ENCODE results near the gene SLC7A11. TPM values are rescaled to one million over a fixed set of nuclear protein-coding genes. Genes with fewer than 3 reads are reported as not detected.
"Not testable (repeated sequence)": the region's sequence is repeated elsewhere in the genome, so short reads cannot be mapped to it uniquely, and the experiment has no call there.

SLC7A11 gene
- total RNA-seq, 2 donors from 2014 or later: 2.0 to 5.2 TPM

DNA sequence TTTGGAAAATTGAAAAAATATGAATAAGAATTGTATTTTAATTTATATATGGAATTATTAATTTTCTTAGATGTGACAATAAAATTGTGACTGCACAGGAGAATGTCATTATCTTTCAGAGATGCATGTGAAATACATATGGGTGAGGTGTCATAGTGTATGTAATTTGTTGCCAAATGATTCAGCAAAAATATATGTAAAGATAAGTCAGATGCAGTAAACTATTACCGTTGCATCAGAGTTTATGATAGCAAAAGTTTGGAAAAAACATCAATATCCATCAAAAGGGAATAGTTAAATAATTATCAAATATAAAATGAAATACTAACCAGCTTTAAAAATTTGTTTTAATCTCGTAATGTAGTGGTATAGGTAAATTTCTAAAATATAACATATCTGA lies 10.4 kb upstream of the SLC7A11 start:
- no peak overlapping the region for H3K27ac Mint-ChIP-seq
- DNase-seq (ENCODE audit: low spot score in 2 of 2): no peak
- no peaks in the 10 kb centered on the region for H3K36me3 Mint-ChIP-seq
- H3K9me3 Mint-ChIP-seq: no peaks in the 10 kb centered on the region
- ATAC-seq: no peak

DNA sequence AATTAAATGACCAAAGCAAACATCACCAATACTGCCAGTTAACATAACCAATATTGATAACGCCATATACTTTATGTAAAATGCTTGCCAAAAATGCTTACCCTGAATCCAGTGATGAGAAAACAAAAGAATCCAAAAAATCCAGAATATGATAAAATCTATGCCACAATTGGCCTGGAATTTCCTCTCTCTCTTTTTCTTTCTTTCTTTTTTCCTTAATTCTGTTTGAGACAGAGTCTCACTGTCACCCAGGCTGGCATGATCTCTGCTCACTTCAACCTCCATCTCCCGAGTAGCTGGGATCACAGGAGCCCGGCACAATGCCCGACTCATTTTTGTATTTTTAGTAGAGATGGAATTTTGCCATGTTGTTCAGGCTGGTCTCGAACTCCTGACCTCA lies 9.8 kb upstream of the SLC7A11 start:
- ATAC-seq: no peak
- DNase-seq (ENCODE audit: low spot score in 2 of 2): no peak
- H3K36me3 Mint-ChIP-seq: no peaks in the 10 kb centered on the region
- H3K27ac Mint-ChIP-seq: no peak overlapping the region
- H3K9me3 Mint-ChIP-seq: no peaks in the 10 kb centered on the region

DNA sequence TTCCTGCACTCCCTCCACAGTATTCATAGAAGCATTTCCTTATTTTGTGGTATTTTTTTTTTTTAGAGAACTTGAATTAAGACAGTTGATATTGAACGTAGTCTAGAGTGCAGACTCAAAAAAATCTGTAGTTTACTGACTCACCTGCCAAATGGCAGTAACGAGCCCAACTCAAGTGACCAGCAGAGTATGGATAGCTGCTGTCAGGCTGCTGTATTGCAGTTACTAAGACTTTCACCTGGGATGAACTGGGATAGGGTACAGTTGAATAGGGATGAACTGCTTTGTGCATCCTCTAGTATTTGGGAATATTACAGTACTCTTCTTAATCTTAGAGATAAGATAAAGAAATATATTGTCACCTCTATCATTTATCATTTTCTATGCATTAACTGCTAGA lies 7.0 kb upstream of the SLC7A11 start:
- DNase-seq (ENCODE audit: low spot score in 2 of 2) (no peak), ATAC-seq (no peak)
- no peak overlapping the region for H3K27ac Mint-ChIP-seq
- H3K9me3 Mint-ChIP-seq: no peaks in the 10 kb centered on the region
- no peaks in the 10 kb centered on the region for H3K36me3 Mint-ChIP-seq

DNA sequence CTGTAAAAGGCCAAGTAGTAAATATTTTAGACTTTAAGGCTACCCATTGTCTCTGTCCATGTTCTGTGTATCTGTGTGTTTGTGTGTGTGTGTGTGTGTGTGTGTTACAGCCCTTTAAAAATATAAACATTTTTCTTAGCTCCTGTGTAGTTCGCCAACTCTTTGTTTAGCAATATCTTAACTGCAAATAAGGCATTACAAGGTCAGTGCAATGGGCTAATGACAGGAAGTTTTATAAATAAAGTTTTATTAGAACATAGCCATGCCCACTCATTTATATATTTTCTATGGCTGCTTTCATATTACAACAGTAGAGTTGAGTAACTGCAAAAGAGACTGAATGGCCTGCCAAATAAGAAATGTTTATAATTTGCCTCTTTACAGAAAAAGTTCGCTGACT lies 5.9 kb upstream of the SLC7A11 start:
- no peak overlapping the region for H3K27ac Mint-ChIP-seq
- H3K9me3 Mint-ChIP-seq: no peaks in the 10 kb centered on the region
- H3K36me3 Mint-ChIP-seq: no peaks in the 10 kb centered on the region
- DNase-seq (ENCODE audit: low spot score in 2 of 2) (no peak), ATAC-seq (no peak)

DNA sequence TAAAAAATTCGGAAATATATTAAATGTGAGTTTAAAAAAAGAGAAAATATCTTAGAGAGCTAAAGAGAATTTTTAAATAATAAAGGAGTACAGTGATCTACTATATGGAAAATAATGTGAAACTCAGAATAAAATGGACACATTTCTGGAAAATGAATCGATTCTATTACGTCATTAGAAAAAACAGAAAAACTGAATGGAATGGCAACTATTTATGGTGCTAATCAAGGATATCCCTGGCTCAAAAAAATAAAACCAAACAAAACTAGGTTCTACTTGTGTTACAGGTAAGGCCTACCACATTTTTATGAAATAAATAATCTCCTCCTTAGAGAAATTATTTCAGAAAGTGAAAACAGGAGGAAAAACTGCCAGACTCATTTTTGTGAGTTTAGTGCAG lies 5.5 kb upstream of the SLC7A11 start:
- ATAC-seq (no peak), DNase-seq (ENCODE audit: low spot score in 2 of 2) (no peak)
- Mint-ChIP-seq H3K9me3 (no peaks in the 10 kb centered on the region), H3K36me3 (no peaks in the 10 kb centered on the region), H3K27ac (no peak overlapping the region)

DNA sequence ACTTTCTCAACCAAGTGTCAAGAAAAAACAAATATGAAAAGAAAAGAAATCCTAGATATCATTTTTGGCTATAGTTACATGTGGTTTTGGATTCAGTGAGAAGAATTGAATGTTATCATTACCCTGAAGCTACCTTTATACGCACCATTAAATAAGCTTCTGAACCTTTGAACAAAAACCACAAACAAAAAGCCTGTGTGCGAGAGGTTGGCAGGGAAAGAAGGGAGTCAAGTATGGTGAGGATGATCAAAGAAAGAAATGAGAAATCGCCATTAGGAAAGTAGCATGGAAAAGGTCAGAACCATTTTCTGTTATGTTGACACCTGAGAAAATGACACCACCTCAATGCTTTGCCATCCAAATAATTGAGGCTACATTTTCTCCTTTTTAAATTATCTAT lies 1.2 kb upstream of the SLC7A11 start:
- peaks cover 0 to 12% of the 10 kb centered on the region in 2 donors for H3K36me3 Mint-ChIP-seq
- ATAC-seq (no peak), DNase-seq (ENCODE audit: low spot score in 2 of 2) (no peak)
- no peaks in the 10 kb centered on the region for H3K9me3 Mint-ChIP-seq
- H3K27ac Mint-ChIP-seq: no peak overlapping the region

DNA sequence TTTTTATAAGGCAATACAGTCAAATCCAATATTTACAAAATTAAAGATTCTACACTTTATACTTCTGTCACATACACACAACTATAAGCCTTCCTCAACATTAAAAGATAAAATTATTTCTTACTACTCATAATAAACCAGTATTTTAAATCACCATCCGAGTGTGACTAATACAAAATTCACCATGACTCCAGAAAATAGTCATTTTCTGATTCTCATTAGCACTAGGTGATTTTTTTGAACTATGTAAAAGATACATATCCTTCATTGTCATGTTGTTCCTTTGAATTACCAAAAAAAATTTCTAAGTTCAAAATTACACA lies 646 bp upstream of the SLC7A11 start:
- ATAC-seq (peak; percentile 9 to 15), DNase-seq (ENCODE audit: low spot score in 2 of 2) (no peak)
- no peaks in the 10 kb centered on the region for H3K9me3 Mint-ChIP-seq
- H3K36me3 Mint-ChIP-seq: peaks cover 0 to 12% of the 10 kb centered on the region in 2 donors
- H3K27ac Mint-ChIP-seq: peak overlapping the region in 1 of 2 donors; percentile 82

- Mint-ChIP-seq H3K36me3 (peaks cover 0 to 16% of the 10 kb centered on the region in 2 donors), H3K27ac (peak overlapping the region; percentile 60 to 95), H3K9me3 (peaks cover 2% of the 10 kb centered on the region in 2 donors)
- peak; percentile 9 for ATAC-seq
- no peak for DNase-seq (ENCODE audit: low spot score in 2 of 2)
Measured at GRCh38 chr4:138241281-138242075, 671 bp downstream of the SLC7A11 start.

DNA sequence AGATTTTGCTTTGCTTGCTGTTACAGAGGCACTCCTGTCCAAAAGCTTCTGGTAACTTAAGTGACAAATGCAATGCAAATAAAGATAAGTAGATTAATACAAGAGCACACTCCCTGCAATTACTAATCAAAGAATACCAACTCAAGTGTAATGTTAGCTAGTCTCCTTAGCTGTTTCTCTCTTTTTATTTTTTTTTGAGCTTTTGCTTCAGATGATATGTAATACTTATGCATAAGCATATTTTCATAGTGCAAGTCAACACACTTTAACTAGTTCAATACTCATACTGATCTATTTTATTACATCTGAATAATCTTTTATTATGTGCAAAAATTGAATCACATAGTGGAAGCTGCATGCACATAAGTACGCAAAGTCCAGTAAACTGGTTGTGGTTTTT lies 2.7 kb downstream of the SLC7A11 start:
- Mint-ChIP-seq H3K9me3 (peaks cover 3 to 4% of the 10 kb centered on the region in 2 donors), H3K27ac (no peak overlapping the region), H3K36me3 (peaks cover 0 to 18% of the 10 kb centered on the region in 2 donors)
- ATAC-seq: no peak
- DNase-seq (ENCODE audit: low spot score in 2 of 2): no peak

DNA sequence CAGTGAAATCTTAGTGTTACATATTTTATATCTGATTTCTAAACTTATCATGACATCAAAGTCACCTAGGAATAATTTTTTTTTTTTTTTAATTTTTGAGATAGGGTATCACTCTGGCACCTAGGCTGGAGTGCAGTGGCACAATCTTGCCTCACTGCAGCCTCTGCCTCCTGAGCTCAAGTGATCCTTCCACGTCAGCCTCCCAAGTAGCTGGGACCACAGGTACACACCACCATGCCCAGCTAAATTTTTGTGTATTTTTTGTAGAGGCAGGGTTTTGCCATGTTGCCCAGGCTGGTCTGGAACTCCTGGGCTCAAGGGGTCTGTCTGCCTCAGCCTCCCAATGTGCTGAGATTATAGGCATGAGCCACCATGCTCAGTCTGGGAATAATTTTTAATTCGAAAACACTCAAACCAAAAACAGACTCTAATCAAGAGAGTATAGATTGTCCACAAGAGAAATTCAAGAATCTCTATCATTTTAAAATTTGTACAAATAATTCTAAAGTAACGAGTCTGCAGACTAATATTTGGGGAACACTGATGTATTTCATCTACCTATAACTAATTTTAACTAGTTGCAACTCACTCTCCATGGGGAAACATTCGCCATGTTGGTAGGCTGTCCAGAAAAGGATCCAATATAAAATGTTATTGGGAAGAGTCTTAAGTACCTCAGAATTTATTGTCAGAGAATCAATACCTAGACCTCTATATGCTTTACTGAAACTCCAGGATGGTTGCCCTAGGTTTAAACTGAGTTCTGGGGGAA lies 3.4 kb downstream of the SLC7A11 start:
- Mint-ChIP-seq H3K36me3 (peaks cover 0 to 18% of the 10 kb centered on the region in 2 donors), H3K27ac (no peak overlapping the region), H3K9me3 (peaks cover 3 to 4% of the 10 kb centered on the region in 2 donors)
- DNase-seq (ENCODE audit: low spot score in 2 of 2): no peak
- ATAC-seq: no peak

- H3K36me3 Mint-ChIP-seq: peaks cover 0 to 16% of the 10 kb centered on the region in 2 donors
- DNase-seq (ENCODE audit: low spot score in 2 of 2); H3K27ac Mint-ChIP-seq; ATAC-seq; H3K9me3 Mint-ChIP-seq: not testable (repeated sequence)
Measured at GRCh38 chr4:138237132-138237531, 5.0 kb downstream of the SLC7A11 start.

DNA sequence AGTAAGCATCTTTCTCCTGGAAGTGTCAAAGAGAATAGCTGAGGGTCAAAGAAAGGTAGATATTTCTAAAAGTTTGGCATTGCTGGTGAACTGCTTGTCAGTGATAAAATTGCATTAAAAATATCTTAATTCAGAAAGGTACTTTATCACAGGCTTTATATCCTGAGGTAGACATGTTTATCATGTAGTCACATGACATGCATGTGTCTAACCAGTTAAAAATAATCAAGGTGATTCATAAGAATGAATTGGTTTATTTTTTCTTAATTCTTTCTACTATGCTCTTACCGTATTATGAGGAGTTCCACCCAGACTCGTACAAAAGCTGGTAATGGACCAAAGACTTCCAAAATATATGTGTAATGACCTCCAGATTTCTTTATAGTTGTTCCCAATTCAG lies 6.1 kb downstream of the SLC7A11 start:
- ATAC-seq (peak in 1 of 2 donors; percentile 20), DNase-seq (ENCODE audit: low spot score in 2 of 2) (no peak)
- H3K36me3 Mint-ChIP-seq: peaks cover 0 to 6% of the 10 kb centered on the region in 2 donors
- H3K9me3 Mint-ChIP-seq: peaks cover 3 to 4% of the 10 kb centered on the region in 2 donors
- H3K27ac Mint-ChIP-seq: no peak overlapping the region

GRCh38 chr4:138235419-138235952 lies 6.7 kb downstream of the SLC7A11 start:
- DNase-seq (ENCODE audit: low spot score in 2 of 2) (no peak), ATAC-seq (peak; percentile 66 to 76)
- peaks cover 3 to 4% of the 10 kb centered on the region in 2 donors for H3K9me3 Mint-ChIP-seq
- peaks cover 0 to 6% of the 10 kb centered on the region in 2 donors for H3K36me3 Mint-ChIP-seq
- no peak overlapping the region for H3K27ac Mint-ChIP-seq

DNA sequence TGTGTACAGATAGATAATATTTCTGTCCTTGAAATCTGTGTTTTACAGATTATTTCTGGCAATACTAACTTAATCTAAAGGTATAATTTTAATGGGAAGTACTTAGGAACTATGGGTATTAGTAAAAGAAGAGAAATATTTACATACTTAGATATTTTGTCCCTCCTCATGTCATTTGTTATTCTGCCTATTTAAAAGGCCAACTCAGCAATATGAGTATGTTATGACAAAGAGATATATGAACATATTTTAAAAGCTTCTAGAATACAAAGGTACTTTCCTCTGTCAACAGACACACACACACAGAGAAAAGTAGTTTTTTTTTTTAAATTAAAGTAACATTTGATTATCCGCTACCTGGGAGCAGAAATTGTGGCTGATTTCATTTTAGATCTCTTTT lies 7.9 kb downstream of the SLC7A11 start:
- ATAC-seq: no peak

GRCh38 chr4:138233313-138234034 lies 8.7 kb downstream of the SLC7A11 start:
- DNase-seq (ENCODE audit: low spot score in 2 of 2) (no peak), ATAC-seq (no peak)
- peaks cover 0 to 6% of the 10 kb centered on the region in 2 donors for H3K36me3 Mint-ChIP-seq
- no peak overlapping the region for H3K27ac Mint-ChIP-seq
- H3K9me3 Mint-ChIP-seq: peaks cover 3 to 4% of the 10 kb centered on the region in 2 donors

More for the DNA sequence above, 7.9 kb downstream of the SLC7A11 start:
- Mint-ChIP-seq H3K9me3 (peaks cover 3 to 4% of the 10 kb centered on the region in 2 donors), H3K27ac (no peak overlapping the region), H3K36me3 (peaks cover 0 to 6% of the 10 kb centered on the region in 2 donors)
- no peak for DNase-seq (ENCODE audit: low spot score in 2 of 2)

DNA sequence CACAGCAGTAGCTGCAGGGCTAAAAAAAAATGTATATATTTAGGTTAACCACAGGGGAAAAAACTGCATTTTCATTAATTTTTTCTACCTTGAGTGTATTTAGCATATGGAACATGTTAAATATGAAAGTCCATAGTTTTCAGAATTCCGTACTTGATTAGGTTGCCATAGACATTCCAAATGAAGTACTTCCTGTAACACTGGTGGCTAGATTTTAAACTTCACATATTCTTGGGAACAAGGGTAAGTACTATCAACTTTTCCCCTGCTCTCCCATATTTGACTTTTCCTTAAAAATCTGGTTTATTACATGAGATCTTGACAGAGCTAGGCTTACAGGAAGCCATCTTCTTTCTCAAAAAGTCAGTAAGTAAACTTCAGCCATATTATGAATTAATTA lies 9.8 kb downstream of the SLC7A11 start:
- Mint-ChIP-seq H3K27ac (no peak overlapping the region), H3K9me3 (peaks cover 3 to 4% of the 10 kb centered on the region in 2 donors), H3K36me3 (peaks cover 0 to 6% of the 10 kb centered on the region in 2 donors)
- no peak for ATAC-seq
- DNase-seq (ENCODE audit: low spot score in 2 of 2): no peak

- H3K27ac Mint-ChIP-seq: no peak overlapping the region
Measured at GRCh38 chr4:138230048-138230447, 12.1 kb downstream of the SLC7A11 start.

More at GRCh38 chr4:138230048-138230447, 12.1 kb downstream of the SLC7A11 start:
- H3K9me3 Mint-ChIP-seq: no peaks in the 10 kb centered on the region
- no peaks in the 10 kb centered on the region for H3K36me3 Mint-ChIP-seq
- DNase-seq (ENCODE audit: low spot score in 2 of 2) (no peak), ATAC-seq (no peak)

Data from activated naive CD4-positive, alpha-beta T cell treated with anti-CD3 and anti-CD28 coated beads, Interleukin-2, amount 50 U/mL, for 72 hours (primary cell).